HepG2 (cell line): ENCODE measurements around the gene RSL1D1. TPM values are rescaled to one million over a fixed set of nuclear protein-coding genes. Genes with fewer than 3 reads are reported as not detected.

Experiments
- ETV6 ChIP-seq: sonication (generic); formaldehyde crosslinking; conservative IDR thresholded peaks from 2 replicates; pipeline ENCODE4 v1.4.0; 2020; ENCODE audit warnings: missing genetic modification reagents
- IRF2 ChIP-seq: IDR thresholded peaks from 2 replicates; pipeline ENCODE4 v1.6.1; 2018; ENCODE audit warnings: missing genetic modification reagents, missing compliant biosample characterization
- MIER3 ChIP-seq: IDR thresholded peaks from 2 replicates; pipeline ENCODE4 v1.6.1; 2016; ENCODE audit warnings: missing compliant biosample characterization, borderline replicate concordance
- MZF1 ChIP-seq: sonication (generic); formaldehyde crosslinking; IDR thresholded peaks from 2 replicates; pipeline ENCODE4 v1.8.1; 2023; ENCODE audit warnings: mild to moderate bottlenecking, missing genetic modification reagents, borderline replicate concordance
- NR2F2 ChIP-seq: IDR thresholded peaks from 2 replicates; pipeline ENCODE4 v1.6.1; 2012; ENCODE audit warnings: low read depth, inconsistent platforms, borderline replicate concordance
- PHF8 ChIP-seq: sonication (generic); formaldehyde crosslinking; IDR thresholded peaks from 2 replicates; pipeline ENCODE4 v1.5.0; 2020; ENCODE audit warnings: missing genetic modification reagents
- TEAD3 ChIP-seq: optimal IDR thresholded peaks from 2 replicates; pipeline ENCODE3; 2016; ENCODE audit warnings: borderline replicate concordance
- TRIM24 ChIP-seq: sonication (generic); formaldehyde crosslinking; IDR thresholded peaks from 2 replicates; pipeline ENCODE4 v1.8.0; 2022; ENCODE audit warnings: mild to moderate bottlenecking, missing genetic modification reagents
- ZBTB1 ChIP-seq: sonication (generic); formaldehyde crosslinking; IDR thresholded peaks from 2 replicates; pipeline ENCODE4 v1.4.0; 2020; ENCODE audit warnings: missing genetic modification reagents, borderline replicate concordance
- ZBTB40 ChIP-seq, 2 experiments: fragments of 450-650 bp in 1 of 2; sonication (generic) in 1 of 2; formaldehyde crosslinking in 1 of 2; IDR thresholded peaks; 2 replicates each; pipeline versions ENCODE4 v1.6.1 to v1.8.0; 2016 to 2022; ENCODE audit warnings: antibody characterized with exemption in 1 of 2, mild to moderate bottlenecking in 1 of 2, missing genetic modification reagents in 1 of 2
- ZNF552 ChIP-seq: sonication (generic); formaldehyde crosslinking; IDR thresholded peaks from 2 replicates; pipeline ENCODE4 v1.9.0; 2022; ENCODE audit warnings: missing genetic modification reagents, mild to moderate bottlenecking, borderline replicate concordance
- ZNF652 ChIP-seq: IDR thresholded peaks from 2 replicates; pipeline ENCODE4 v1.6.1; 2016; ENCODE audit warnings: low read depth, borderline replicate concordance
- ZNF781 ChIP-seq: sonication (generic); formaldehyde crosslinking; IDR thresholded peaks from 2 replicates; pipeline ENCODE4 v1.5.1; 2020; ENCODE audit warnings: borderline replicate concordance, mild to moderate bottlenecking, missing genetic modification reagents; ENCODE audit errors: not compliant biosample characterization
- ZNF850 ChIP-seq: sonication (generic); formaldehyde crosslinking; conservative IDR thresholded peaks from 2 replicates; pipeline ENCODE4 v1.9.0; 2021; ENCODE audit warnings: mild to moderate bottlenecking, missing genetic modification reagents
- polyA plus RNA-seq, 8 experiments: library from polyadenylated mRNA; depleted of rRNA in 3 of 8; stranded (reverse) in 7 of 8; unstranded in 1 of 8; fragments of >200 nt; fragmentation: Illumina TruSeq in 4 of 8; extraction: Trizol in 4 of 8; gene quantifications; 2 replicates each; pipeline versions ENCODE4 v1.2.1 to v1.2.3, GENCODE V29; 2011 to 2016; ENCODE audit warnings: low read depth in 4 of 8, missing spikeins in 1 of 8, mixed read lengths in 1 of 8; ENCODE audit not compliant: insufficient read depth in 1 of 8
- total RNA-seq, 5 experiments: library from RNA; depleted of rRNA; stranded (reverse); fragments of >200 nt; fragmentation: Illumina TruSeq; extraction: Trizol; gene quantifications; 2 replicates each; pipeline ENCODE4 v1.2.3, GENCODE V29; 2016; ENCODE audit warnings: low read depth in 1 of 5
- TF ChIP-seq, protein P1 (sequence below): sonication (generic); formaldehyde crosslinking; IDR thresholded peaks from 2 replicates; pipeline ENCODE4 v1.5.1; 2020; ENCODE audit warnings: mild to moderate bottlenecking, missing genetic modification reagents, moderate library complexity

The RSL1D1 gene
- total and polyA plus RNA-seq, 2 of the 13 experiments (the other 11 are each of a cell fraction or from before 2014, with no cell fraction given) = 187 to 343 TPM

GRCh38 chr16:11869353-11870228 is 18.2 kb upstream of the RSL1D1 start (continued):
- no peak for TF ChIP-seq ZBTB40 (IDR thresholded peaks at IDR 0.05)
- no peak for TF ChIP-seq ZBTB40 (CRISPR knock-in tag; IDR thresholded peaks at IDR 0.05)
- TF ChIP-seq ZNF850 (CRISPR knock-in tag) = no peak
- no peak for TF ChIP-seq MZF1
- no peak for TF ChIP-seq ETV6 (CRISPR knock-in tag)
- peak; percentile 75; the same call in 1 of the 2 replicates for TF ChIP-seq IRF2 (CRISPR knock-in tag)
- peak; percentile 80; the same call in 1 of the 2 replicates for TF ChIP-seq MIER3 (CRISPR knock-in tag)
- TF ChIP-seq PHF8 (CRISPR knock-in tag) = 0 out of 2 replicates have a peak, but pooled peaks have one; percentile 16
- no peak for TF ChIP-seq ZNF552 (CRISPR knock-in tag)
- no peak for TF ChIP-seq TRIM24
- TF ChIP-seq NR2F2 = peak; percentile 20; the same call in 1 of the 2 replicates
- no peak for TF ChIP-seq ZNF781 (CRISPR knock-in tag)
- TF ChIP-seq, protein P1, sequence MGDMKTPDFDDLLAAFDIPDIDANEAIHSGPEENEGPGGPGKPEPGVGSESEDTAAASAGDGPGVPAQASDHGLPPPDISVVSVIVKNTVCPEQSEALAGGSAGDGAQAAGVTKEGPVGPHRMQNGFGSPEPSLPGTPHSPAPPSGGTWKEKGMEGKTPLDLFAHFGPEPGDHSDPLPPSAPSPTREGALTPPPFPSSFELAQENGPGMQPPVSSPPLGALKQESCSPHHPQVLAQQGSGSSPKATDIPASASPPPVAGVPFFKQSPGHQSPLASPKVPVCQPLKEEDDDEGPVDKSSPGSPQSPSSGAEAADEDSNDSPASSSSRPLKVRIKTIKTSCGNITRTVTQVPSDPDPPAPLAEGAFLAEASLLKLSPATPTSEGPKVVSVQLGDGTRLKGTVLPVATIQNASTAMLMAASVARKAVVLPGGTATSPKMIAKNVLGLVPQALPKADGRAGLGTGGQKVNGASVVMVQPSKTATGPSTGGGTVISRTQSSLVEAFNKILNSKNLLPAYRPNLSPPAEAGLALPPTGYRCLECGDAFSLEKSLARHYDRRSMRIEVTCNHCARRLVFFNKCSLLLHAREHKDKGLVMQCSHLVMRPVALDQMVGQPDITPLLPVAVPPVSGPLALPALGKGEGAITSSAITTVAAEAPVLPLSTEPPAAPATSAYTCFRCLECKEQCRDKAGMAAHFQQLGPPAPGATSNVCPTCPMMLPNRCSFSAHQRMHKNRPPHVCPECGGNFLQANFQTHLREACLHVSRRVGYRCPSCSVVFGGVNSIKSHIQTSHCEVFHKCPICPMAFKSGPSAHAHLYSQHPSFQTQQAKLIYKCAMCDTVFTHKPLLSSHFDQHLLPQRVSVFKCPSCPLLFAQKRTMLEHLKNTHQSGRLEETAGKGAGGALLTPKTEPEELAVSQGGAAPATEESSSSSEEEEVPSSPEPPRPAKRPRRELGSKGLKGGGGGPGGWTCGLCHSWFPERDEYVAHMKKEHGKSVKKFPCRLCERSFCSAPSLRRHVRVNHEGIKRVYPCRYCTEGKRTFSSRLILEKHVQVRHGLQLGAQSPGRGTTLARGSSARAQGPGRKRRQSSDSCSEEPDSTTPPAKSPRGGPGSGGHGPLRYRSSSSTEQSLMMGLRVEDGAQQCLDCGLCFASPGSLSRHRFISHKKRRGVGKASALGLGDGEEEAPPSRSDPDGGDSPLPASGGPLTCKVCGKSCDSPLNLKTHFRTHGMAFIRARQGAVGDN (CRISPR knock-in tag) = no peak
- TF ChIP-seq ZBTB1 = no peak
- TF ChIP-seq TEAD3 (CRISPR knock-in tag) = peak; percentile 95
- no peak for TF ChIP-seq ZNF652 (CRISPR knock-in tag)
